Omental fat pad (tissue), 4 donors: ENCODE results near the gene ABCA8. TPM values are rescaled to one million over a fixed set of nuclear protein-coding genes. Genes with fewer than 3 reads are reported as not detected.
"Not testable (repeated sequence)": the region's sequence is repeated elsewhere in the genome, so short reads cannot be mapped to it uniquely, and the experiment has no call there.

ENCODE experiments used
- ATAC-seq: fragments of 150-250 bp; one replicate; pipeline ENCODE4 v1.9.1; 2016; ENCODE audit warnings: mild to moderate bottlenecking, moderate library complexity; ENCODE audit not compliant: low FRiP score
- DNase-seq: peaks from one replicate; pipeline ENCODE4 v3.0.0-alpha.2; 2019; ENCODE audit warnings: low spot score
- CTCF ChIP-seq, 3 donors: fragments of 450-650 bp; IDR thresholded peaks; one replicate each; pipeline ENCODE4 v1.5.1; 2016 to 2017; ENCODE audit warnings: antibody characterized with exemption in 3 of 3, mild to moderate bottlenecking in 3 of 3, moderate library complexity in 2 of 3
- total RNA-seq, 4 donors: library from RNA; depleted of rRNA; stranded (reverse); fragments of >200 nt; gene quantifications; one replicate each; pipeline ENCODE4 v1.1.0, GENCODE V29; 2016

The ABCA8 gene
- total RNA-seq, 4 donors from 2014 or later = 49.8 to 302 (median 143) TPM

GRCh38 chr17:68824707-68825106 lies 130.5 kb downstream of the ABCA8 start:
- ATAC-seq (no peak), DNase-seq (no peak)
- TF ChIP-seq CTCF (IDR thresholded peaks at IDR 0.05) = no peak

- ATAC-seq, DNase-seq: not testable (repeated sequence)
These were observed 131.0 kb downstream of the ABCA8 start for GRCh38 chr17:68824185-68824584.

GRCh38 chr17:68822719-68823289 lies 132.4 kb downstream of the ABCA8 start:
- ATAC-seq = no peak
- no peak for TF ChIP-seq CTCF (IDR thresholded peaks at IDR 0.05)

GRCh38 chr17:68821860-68822696 lies 133.1 kb downstream of the ABCA8 start:
- no peak for TF ChIP-seq CTCF (IDR thresholded peaks at IDR 0.05)
- peak; percentile 83 for ATAC-seq
- no peak for DNase-seq

More at GRCh38 chr17:68822719-68823289, 132.4 kb downstream of the ABCA8 start:
- no peak for DNase-seq

- TF ChIP-seq CTCF (IDR thresholded peaks at IDR 0.05) = no peak
- no peak for DNase-seq
- ATAC-seq = no peak
These were observed 134.2 kb downstream of the ABCA8 start for GRCh38 chr17:68820825-68821481.

- no peak for ATAC-seq
These were observed 134.7 kb downstream of the ABCA8 start for GRCh38 chr17:68820476-68820824.

More at GRCh38 chr17:68820476-68820824, 134.7 kb downstream of the ABCA8 start:
- no peak for DNase-seq
- no peak for TF ChIP-seq CTCF (IDR thresholded peaks at IDR 0.05)
